SHP77 treated with DMSO at 0.1 percent for 48 hours (cell line): ENCODE measurements around the gene ETFA.

ENCODE experiments used
- DNase-seq: peaks from one replicate; lab custom pipeline; 2025; lab: John Stamatoyannopoulos, UW

Gene ETFA

GRCh38 chr15:76311100-76311953 is at the start of gene ETFA:
ETFA (minus strand) TSS chr15:76311469; CDS start chr15:76311388, 81 bp downstream.
- peak; percentile 86 for DNase-seq

- DNase-seq = no peak
Observed at GRCh38 chr15:76360416-76360815, 49.1 kb upstream of the ETFA start.

GRCh38 chr15:76359152-76359551 is 47.9 kb upstream of the ETFA start:
- no peak for DNase-seq

GRCh38 chr15:76358453-76358852 is 47.2 kb upstream of the ETFA start:
- no peak for DNase-seq

GRCh38 chr15:76354823-76355440 is 43.7 kb upstream of the ETFA start:
- no peak for DNase-seq

GRCh38 chr15:76353903-76354302 is 42.6 kb upstream of the ETFA start:
- no peak for DNase-seq

GRCh38 chr15:76353023-76353577 is 41.8 kb upstream of the ETFA start:
- DNase-seq = no peak

- no peak for DNase-seq
Observed at GRCh38 chr15:76349301-76350070, 38.2 kb upstream of the ETFA start.

GRCh38 chr15:76347482-76348055 is 36.3 kb upstream of the ETFA start:
- no peak for DNase-seq

- no peak for DNase-seq
Observed at GRCh38 chr15:76346669-76347481, 35.6 kb upstream of the ETFA start.

- no peak for DNase-seq
Observed at GRCh38 chr15:76345880-76346668, 34.8 kb upstream of the ETFA start.

- no peak for DNase-seq
Observed at GRCh38 chr15:76345583-76345879, 34.3 kb upstream of the ETFA start.

- DNase-seq = no peak
Observed at GRCh38 chr15:76344893-76345582, 33.8 kb upstream of the ETFA start.

GRCh38 chr15:76343313-76343996 is 32.2 kb upstream of the ETFA start:
- no peak for DNase-seq

- no peak for DNase-seq
Observed at GRCh38 chr15:76342382-76343201, 31.3 kb upstream of the ETFA start.

- no peak for DNase-seq
Observed at GRCh38 chr15:76342058-76342381, 30.8 kb upstream of the ETFA start.

- no peak for DNase-seq
Observed at GRCh38 chr15:76341366-76342057, 30.2 kb upstream of the ETFA start.

- no peak for DNase-seq
Observed at GRCh38 chr15:76340803-76341365, 29.6 kb upstream of the ETFA start.
